ENCODE data around the gene NFATC2.
"Not testable (repeated sequence)": the region's sequence is repeated elsewhere in the genome, so short reads cannot be mapped to it uniquely, and the experiment has no call there.

The NFATC2 gene

DNA sequence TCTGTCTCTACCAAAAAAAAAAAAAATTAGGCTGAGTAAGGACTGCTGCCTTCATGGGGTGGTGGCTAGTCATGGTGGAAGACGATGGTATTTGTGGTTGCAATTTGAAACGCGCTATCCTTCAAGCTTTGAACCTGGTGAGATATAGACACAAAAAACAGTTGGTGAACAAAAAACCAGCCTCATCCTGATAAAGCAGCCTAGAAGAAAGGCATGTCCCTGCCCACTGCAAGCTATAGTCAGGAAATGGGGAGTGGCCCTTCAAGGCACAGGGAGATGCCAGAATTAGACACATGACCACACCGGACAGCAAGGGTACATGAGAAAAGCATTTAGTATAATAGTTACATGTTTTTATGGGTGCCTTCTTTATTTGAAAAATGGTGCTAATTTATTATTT is 193.6 kb downstream of the NFATC2 start:
- DNase-seq (ENCODE audit: low spot score) = no peak
- Mint-ChIP-seq H3K27me3 (ENCODE audit: low read depth) (peaks cover 3% of the 10 kb centered on the region), H3K27ac (no peak overlapping the region), H3K4me3 (no peak overlapping the region), H3K9me3 (no peaks in the 10 kb centered on the region), H3K4me1 (ENCODE audit: low read depth) (no peaks in the 10 kb centered on the region), H3K36me3 (ENCODE audit: low read depth) (no peaks in the 10 kb centered on the region)

DNA sequence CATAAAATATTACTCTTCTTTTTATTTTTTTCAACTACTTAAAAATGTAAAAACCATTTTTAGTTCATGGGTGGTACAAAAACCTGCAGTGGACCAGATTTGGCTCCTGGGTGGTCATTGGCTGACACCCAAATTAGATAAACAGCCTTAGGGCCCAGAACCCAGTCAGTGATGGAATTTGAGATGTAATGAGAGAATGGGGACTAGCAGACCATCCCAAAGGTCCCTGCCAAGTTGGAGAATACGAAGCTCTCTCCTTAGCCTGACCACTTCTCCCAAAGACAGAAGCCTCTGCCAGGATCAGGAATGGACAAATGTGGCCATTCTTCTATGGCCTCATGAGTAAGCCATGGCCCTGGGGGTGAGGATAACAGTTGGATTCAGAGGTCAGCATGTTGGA is 194.7 kb downstream of the NFATC2 start:
- Mint-ChIP-seq H3K4me3 (no peak overlapping the region), H3K27ac (no peak overlapping the region), H3K9me3 (no peaks in the 10 kb centered on the region), H3K36me3 (ENCODE audit: low read depth) (no peaks in the 10 kb centered on the region), H3K4me1 (ENCODE audit: low read depth) (no peaks in the 10 kb centered on the region), H3K27me3 (ENCODE audit: low read depth) (peaks cover 8% of the 10 kb centered on the region)
- DNase-seq (ENCODE audit: low spot score) = no peak

DNA sequence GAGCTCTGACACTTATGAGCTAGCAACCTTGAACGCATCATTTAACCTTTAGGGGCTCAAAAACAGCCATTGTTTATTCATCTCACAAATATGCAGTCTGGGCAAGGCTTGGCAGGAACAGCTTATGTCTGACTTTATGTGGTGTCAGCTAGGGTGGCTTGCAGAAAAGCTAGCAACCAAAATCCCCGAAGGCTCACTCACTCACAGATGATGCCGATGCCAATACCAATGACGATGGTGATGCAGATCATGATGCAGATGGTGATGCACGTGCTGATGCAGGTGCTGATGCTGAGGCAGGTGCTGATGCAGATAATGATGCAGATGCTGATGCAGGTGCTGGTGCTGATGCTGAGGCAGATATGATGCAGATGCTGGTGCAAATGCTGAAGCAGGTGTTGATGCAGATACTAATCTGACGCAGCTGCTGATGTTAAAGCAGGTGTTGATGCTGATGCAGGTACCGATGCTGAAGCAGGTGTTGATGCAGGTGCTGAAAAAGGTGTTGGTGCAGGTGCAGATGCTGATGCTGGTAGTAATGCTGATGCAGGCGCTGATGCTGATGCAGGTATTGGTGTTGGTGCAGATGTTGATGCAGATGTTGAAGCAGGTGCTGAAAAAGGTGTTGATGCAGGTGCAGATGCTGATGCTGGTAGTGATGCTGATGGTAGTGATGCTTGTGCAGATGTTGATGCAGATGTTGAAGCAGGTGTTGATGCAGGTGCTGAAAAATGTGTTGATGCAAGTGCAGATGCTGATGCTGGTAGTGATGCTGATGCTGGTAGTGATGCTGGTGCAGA is 195.6 kb downstream of the NFATC2 start:
- peaks cover 10% of the 10 kb centered on the region for H3K27me3 Mint-ChIP-seq (ENCODE audit: low read depth)
- no peaks in the 10 kb centered on the region for H3K4me1 Mint-ChIP-seq (ENCODE audit: low read depth)
- H3K36me3 Mint-ChIP-seq (ENCODE audit: low read depth) = no peaks in the 10 kb centered on the region
- no peak for DNase-seq (ENCODE audit: low spot score)
- H3K4me3 Mint-ChIP-seq = no peak overlapping the region
- H3K9me3 Mint-ChIP-seq = no peaks in the 10 kb centered on the region
- H3K27ac Mint-ChIP-seq = no peak overlapping the region

DNA sequence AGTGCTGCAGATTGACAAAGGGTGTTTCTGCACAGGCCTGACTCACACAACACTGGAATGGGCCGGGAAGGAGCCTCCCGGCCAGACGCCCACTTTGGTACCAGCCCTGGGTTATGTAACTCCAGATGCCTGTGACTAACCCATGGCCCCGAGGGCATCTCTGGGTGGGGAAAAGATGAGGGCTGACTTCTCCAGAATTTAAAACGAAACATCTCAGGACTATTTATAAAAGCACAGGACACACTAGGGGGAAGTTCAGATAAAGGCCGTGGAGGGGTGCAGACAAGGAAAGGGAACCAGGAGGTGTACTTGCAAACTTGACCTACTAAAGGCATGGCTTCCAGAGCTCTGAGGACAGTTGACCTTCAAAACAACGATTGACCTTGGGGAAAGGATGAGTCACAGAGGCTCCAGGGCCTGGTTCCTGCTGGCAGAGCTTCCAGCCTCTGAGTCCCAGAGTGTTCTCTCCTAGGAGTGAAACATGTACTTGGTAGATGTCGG is 196.9 kb downstream of the NFATC2 start:
- Mint-ChIP-seq H3K27ac (no peak overlapping the region), H3K36me3 (ENCODE audit: low read depth) (no peaks in the 10 kb centered on the region), H3K4me3 (no peak overlapping the region), H3K4me1 (ENCODE audit: low read depth) (no peaks in the 10 kb centered on the region), H3K9me3 (no peaks in the 10 kb centered on the region), H3K27me3 (ENCODE audit: low read depth) (peaks cover 10% of the 10 kb centered on the region)
- no peak for DNase-seq (ENCODE audit: low spot score)

DNA sequence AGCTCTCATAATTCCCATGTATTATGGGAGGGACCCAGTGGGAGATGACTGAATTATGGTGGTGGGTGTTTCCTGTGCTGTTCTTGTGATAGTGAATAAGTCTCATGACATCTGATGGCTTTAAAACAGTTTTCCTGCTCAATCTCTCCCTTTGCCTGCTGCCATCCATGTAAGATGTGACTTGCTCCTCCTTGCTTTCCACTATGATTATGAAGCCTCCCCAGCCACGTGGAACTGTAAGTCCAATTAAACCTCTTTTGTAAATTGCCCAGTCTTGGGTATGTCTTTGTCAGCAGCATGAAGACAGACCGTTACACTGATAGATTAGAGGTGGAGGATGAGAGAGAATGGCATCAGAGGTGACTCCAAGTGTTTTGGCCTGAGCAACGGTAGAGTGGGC is 198.7 kb downstream of the NFATC2 start:
- not testable (repeated sequence) for H3K27me3 Mint-ChIP-seq (ENCODE audit: low read depth); H3K36me3 Mint-ChIP-seq (ENCODE audit: low read depth); H3K9me3 Mint-ChIP-seq; H3K27ac Mint-ChIP-seq; DNase-seq (ENCODE audit: low spot score); H3K4me1 Mint-ChIP-seq (ENCODE audit: low read depth); H3K4me3 Mint-ChIP-seq

DNA sequence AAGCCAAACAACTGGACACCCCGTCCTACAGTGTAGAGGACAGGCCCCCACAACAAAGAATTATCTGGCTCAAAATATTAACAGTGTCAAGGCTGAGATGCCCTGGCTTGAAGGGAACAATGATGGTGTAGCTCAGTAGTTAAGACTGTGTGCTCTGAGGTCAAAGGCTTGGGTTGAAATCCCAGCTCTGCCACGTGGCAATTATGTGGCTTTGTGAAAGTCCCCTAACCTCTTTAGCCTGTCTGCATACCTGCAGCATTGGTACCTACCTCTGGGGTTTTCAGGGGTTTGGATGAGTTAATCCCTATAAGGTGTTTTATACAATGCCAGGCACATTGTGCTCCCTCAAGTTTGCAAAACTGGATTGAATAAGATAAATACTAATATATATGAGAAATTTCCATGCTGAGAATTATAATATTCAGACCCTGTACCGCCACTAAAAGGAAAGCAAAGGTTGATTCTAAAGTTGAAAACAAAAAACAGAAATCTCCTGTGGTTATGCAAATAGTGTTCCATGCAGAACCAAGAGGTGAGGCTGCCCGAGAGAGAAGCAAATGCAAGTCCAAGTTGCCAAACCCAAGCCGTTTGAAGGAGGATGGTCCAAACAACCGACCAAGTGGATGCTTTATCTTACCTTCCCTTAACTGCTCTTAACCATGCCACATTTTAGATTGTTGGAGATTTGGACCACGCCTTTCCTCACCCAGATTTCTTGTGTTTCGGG is 199.8 kb downstream of the NFATC2 start:
- Mint-ChIP-seq H3K27ac (no peak overlapping the region), H3K9me3 (no peaks in the 10 kb centered on the region), H3K4me3 (no peak overlapping the region), H3K4me1 (ENCODE audit: low read depth) (peaks cover 3% of the 10 kb centered on the region), H3K27me3 (ENCODE audit: low read depth) (peaks cover 8% of the 10 kb centered on the region), H3K36me3 (ENCODE audit: low read depth) (no peaks in the 10 kb centered on the region)
- no peak for DNase-seq (ENCODE audit: low spot score)

DNA sequence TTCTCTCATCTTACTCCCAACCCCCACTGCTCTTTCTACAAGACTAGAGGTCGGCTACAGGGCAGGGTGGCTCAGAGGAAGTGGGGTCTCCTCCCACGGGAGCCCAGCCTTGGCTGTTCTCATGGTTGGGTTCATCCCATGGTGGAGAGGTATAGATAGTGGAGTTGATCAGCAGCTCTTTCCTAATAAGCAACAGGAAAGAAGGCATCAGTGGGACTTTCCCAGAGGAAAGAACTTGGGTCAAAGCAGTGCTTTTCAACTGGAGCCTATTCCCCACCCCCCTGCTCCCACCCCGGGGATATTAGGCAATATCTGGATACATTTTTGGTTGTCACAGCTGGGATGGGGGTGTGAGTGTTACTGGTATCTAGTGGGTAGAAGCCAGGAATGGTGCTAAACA is 200.9 kb downstream of the NFATC2 start:
- H3K27ac Mint-ChIP-seq = no peak overlapping the region
- no peak for DNase-seq (ENCODE audit: low spot score)
- H3K4me3 Mint-ChIP-seq = no peak overlapping the region
- no peaks in the 10 kb centered on the region for H3K9me3 Mint-ChIP-seq
- no peaks in the 10 kb centered on the region for H3K36me3 Mint-ChIP-seq (ENCODE audit: low read depth)
- peaks cover 3% of the 10 kb centered on the region for H3K4me1 Mint-ChIP-seq (ENCODE audit: low read depth)
- peaks cover 8% of the 10 kb centered on the region for H3K27me3 Mint-ChIP-seq (ENCODE audit: low read depth)

DNA sequence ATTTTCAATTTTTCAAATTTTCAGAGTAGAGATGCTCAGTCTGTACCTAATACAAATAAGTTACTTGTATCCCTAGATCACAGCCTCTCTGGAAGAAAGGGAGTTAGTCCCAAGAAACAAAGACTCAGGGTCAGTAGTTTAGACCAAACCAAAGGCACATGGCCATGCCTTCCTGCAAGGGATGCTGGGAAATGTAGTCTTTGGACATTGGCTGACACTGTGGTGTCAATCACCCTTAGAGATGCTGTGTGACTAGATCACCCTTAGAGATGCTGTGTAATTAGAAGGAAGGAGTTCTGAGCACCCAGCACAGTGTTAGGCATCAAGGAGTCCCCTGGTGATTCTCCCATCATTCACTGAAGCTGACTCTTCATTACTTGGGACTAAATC is 202.1 kb downstream of the NFATC2 start:
- H3K4me1 Mint-ChIP-seq (ENCODE audit: low read depth) = peaks cover 3% of the 10 kb centered on the region
- H3K36me3 Mint-ChIP-seq (ENCODE audit: low read depth) = no peaks in the 10 kb centered on the region
- no peaks in the 10 kb centered on the region for H3K9me3 Mint-ChIP-seq
- H3K27me3 Mint-ChIP-seq (ENCODE audit: low read depth) = peaks cover 8% of the 10 kb centered on the region
- DNase-seq (ENCODE audit: low spot score) = no peak
- no peak overlapping the region for H3K27ac Mint-ChIP-seq
- H3K4me3 Mint-ChIP-seq = no peak overlapping the region

DNA sequence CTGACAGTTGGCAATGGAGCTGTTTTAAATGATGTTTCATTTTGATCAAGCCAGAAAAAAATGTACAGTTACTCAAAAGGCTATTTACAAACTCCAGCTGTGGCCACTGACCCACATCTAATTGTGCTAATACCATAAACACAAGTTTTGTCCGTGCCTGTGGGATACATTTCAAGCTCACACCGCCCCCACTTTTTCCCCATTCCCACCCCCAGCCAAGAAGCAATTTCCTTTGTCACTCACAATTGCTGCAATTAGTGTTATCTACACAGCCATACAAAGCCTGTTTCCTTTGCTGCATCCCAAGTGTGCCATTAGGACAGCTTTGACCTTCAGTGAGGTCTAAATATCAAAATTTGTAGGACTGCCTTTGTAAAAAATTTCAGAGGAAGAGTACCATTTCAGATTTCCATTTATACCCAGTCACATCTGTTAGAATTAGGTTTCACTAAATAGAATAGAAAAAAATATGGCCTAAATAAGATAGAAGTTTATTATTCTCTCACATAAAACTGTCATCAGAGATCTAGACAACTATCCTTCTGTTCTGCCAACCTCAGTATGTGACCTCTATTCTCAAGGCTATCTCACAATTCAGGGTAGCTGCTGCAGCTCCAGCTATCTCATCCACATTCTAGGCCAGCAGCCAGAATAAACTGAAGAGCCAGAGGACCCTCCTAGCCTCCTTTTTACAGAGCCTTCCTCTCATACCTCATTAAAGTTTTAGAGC is 202.6 kb downstream of the NFATC2 start:
- no peaks in the 10 kb centered on the region for H3K9me3 Mint-ChIP-seq
- no peak overlapping the region for H3K4me3 Mint-ChIP-seq
- H3K27me3 Mint-ChIP-seq (ENCODE audit: low read depth) = peaks cover 8% of the 10 kb centered on the region
- DNase-seq (ENCODE audit: low spot score) = no peak
- H3K27ac Mint-ChIP-seq = no peak overlapping the region
- H3K4me1 Mint-ChIP-seq (ENCODE audit: low read depth) = peaks cover 3% of the 10 kb centered on the region
- H3K36me3 Mint-ChIP-seq (ENCODE audit: low read depth) = no peaks in the 10 kb centered on the region

DNA sequence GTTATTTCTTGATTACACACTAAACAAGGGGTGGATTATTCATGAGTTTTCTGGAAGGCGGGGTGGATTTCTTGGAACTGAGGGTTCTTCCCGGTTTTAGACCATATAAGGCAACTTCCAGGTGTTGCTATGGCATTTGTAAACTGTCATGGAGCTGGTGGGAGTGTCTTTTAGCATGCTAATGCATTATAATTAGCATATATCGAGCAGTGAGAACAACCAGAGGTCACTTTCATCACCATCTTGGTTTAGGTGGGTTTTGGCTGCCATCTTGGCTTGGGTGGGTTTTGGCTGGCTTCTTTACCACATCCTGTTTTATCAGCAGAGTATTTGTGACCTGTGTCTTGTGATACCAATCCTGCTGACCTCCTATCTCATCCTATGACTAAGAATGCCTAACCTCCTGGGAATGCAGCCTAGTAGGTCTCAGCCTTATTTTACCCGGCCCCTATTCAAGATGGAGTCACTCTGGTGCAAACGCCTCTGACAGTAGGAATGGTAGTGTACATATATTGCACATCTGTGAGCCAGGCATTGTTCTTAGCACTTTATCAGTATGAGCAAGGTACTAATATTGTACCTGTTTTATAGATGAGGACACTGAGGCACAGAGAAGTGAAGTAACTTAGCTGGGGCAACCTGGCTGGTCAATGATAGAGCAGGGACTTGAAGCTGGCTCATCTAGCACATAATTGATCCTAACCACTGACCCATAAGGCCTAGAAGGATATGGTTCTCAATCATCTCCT is 203.7 kb downstream of the NFATC2 start:
- Mint-ChIP-seq H3K4me3 (no peak overlapping the region), H3K4me1 (ENCODE audit: low read depth) (peaks cover 3% of the 10 kb centered on the region), H3K9me3 (no peaks in the 10 kb centered on the region), H3K27me3 (ENCODE audit: low read depth) (peaks cover 6% of the 10 kb centered on the region), H3K27ac (no peak overlapping the region), H3K36me3 (ENCODE audit: low read depth) (no peaks in the 10 kb centered on the region)
- no peak for DNase-seq (ENCODE audit: low spot score)

DNA sequence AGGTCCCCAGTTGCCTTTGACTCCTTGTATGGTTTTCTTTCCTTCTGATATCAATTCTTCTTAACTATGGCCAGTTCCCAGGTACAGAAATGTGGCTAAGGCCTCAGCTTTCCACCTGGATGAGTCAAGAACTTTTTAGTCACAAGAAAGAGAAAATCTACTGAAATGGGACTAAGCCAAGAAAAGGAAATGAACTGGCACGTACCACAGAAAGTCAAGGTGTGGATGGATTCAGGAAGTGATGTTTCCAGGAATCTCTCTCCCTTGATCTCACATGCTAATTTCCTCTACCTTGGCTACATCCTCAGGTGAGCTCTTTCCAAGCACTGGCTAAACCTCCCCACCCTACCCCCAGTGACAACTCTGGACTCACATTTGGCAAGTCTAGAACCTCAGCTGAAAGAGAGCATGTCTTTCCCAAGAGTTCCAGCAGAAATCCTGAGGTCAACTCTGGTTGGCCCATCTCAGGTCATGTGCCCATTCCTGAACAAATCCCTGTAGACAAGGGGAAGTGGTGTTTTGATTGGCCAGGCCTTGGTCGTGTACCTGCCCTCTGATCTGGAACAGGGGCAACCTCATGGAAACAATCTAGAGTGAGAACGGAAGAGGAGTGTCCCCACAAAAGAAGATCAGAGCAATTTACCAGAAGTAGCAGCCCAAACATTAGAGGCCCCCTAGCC is 205.3 kb downstream of the NFATC2 start:
- Mint-ChIP-seq H3K27ac (no peak overlapping the region), H3K4me1 (ENCODE audit: low read depth) (peaks cover 3% of the 10 kb centered on the region), H3K27me3 (ENCODE audit: low read depth) (no peaks in the 10 kb centered on the region), H3K9me3 (no peaks in the 10 kb centered on the region), H3K4me3 (no peak overlapping the region), H3K36me3 (ENCODE audit: low read depth) (no peaks in the 10 kb centered on the region)
- DNase-seq (ENCODE audit: low spot score) = no peak
